ENCODE data around the gene EXOC4. TPM values are rescaled to one million over a fixed set of nuclear protein-coding genes. Genes with fewer than 3 reads are reported as not detected.

Gene EXOC4
- total RNA-seq, 1 experiment from 2014 or later = 75.8 TPM

GRCh38 chr7:133744451-133744850 is 491.6 kb downstream of the EXOC4 start:
- Histone ChIP-seq H4K91ac (ENCODE audit: insufficient read length, low read depth, low read length) (no peak overlapping the region), H3K27me3 (ENCODE audit: insufficient read depth, low read length) (no peaks in the 10 kb centered on the region), H3K18ac (ENCODE audit: insufficient read length, low read depth, low read length) (no peak overlapping the region), H4K5ac (ENCODE audit: insufficient read length, low read depth, low read length) (no peak overlapping the region), H2AFZ (ENCODE audit: low read length) (no peak overlapping the region), H2BK20ac (ENCODE audit: low read depth, low read length, poor library complexity, severe bottlenecking) (no peak overlapping the region), H4K8ac (replicated peaks; ENCODE audit: insufficient read length, low read depth, low read length) (no peak overlapping the region), H3K9ac (ENCODE audit: extremely low read depth, insufficient read length, low read length) (no peak overlapping the region), H3K4me2 (ENCODE audit: insufficient read depth, insufficient read length, low read length) (no peak overlapping the region), H2BK12ac (ENCODE audit: insufficient read length, low read depth, low read length) (no peak overlapping the region), H3K79me1 (ENCODE audit: insufficient read depth, low read depth, low read length, poor library complexity, severe bottlenecking) (no peaks in the 10 kb centered on the region), H4K20me1 (ENCODE audit: control insufficient read depth, insufficient read depth, insufficient read length) (no peaks in the 10 kb centered on the region), H3K14ac (ENCODE audit: insufficient read depth, low read length) (no peak overlapping the region), H2AK5ac (ENCODE audit: insufficient read length, low read length) (no peak overlapping the region), H3K27ac (ENCODE audit: insufficient read length, low read depth, low read length) (no peak overlapping the region), H3K23me2 (ENCODE audit: insufficient read length, low read depth, low read length, poor library complexity, severe bottlenecking) (no peaks in the 10 kb centered on the region), H3K23ac (ENCODE audit: insufficient read length, low read depth, low read length) (no peak overlapping the region), H3K4me1 (ENCODE audit: insufficient read depth, low read length) (no peaks in the 10 kb centered on the region; the same call in 1 of the 2 replicates), H2BK120ac (ENCODE audit: low read depth, low read length, poor library complexity, severe bottlenecking) (no peak overlapping the region), H3T11ph (ENCODE audit: low read length) (no peak overlapping the region), H2BK15ac (ENCODE audit: low read depth, low read length) (no peak overlapping the region), H3K9me3 (ENCODE audit: control insufficient read depth, low read depth, low read length) (no peaks in the 10 kb centered on the region), H2BK5ac (ENCODE audit: insufficient read length, low read length) (no peak overlapping the region), H3K56ac (ENCODE audit: insufficient read length, low read depth, low read length) (no peak overlapping the region), H3K79me2 (ENCODE audit: insufficient read depth, low read length) (no peaks in the 10 kb centered on the region), H3K4ac (ENCODE audit: low read depth, low read length) (no peak overlapping the region)
- DNase-seq = no peak
- Mint-ChIP-seq H3K4me1 (peaks cover 19 to 23% of the 10 kb centered on the region in 2 experiments), H3K36me3 (ENCODE audit: insufficient read depth in 1 of 3, low read depth in 3 of 3) (no peaks in the 10 kb centered on the region), H3K4me3 (no peak overlapping the region), H3K27me3 (ENCODE audit: low read depth) (no peaks in the 10 kb centered on the region), H3K27ac (no peak overlapping the region), H3K9me3 (no peaks in the 10 kb centered on the region)
- WGBS (ENCODE audit: extremely low coverage, insufficient read length, low lambda C conversion rate) = no CpG with 5 or more reads among the region's 3 CpGs
- TF ChIP-seq, protein P1, sequence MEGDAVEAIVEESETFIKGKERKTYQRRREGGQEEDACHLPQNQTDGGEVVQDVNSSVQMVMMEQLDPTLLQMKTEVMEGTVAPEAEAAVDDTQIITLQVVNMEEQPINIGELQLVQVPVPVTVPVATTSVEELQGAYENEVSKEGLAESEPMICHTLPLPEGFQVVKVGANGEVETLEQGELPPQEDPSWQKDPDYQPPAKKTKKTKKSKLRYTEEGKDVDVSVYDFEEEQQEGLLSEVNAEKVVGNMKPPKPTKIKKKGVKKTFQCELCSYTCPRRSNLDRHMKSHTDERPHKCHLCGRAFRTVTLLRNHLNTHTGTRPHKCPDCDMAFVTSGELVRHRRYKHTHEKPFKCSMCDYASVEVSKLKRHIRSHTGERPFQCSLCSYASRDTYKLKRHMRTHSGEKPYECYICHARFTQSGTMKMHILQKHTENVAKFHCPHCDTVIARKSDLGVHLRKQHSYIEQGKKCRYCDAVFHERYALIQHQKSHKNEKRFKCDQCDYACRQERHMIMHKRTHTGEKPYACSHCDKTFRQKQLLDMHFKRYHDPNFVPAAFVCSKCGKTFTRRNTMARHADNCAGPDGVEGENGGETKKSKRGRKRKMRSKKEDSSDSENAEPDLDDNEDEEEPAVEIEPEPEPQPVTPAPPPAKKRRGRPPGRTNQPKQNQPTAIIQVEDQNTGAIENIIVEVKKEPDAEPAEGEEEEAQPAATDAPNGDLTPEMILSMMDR (conservative IDR thresholded peaks at IDR 0.05) = no peak
